ENCODE results near the gene CRIP1.
A peak's percentile ranks its signal among the peaks of the same experiment; 100 is the strongest.

CRIP1 gene

DNA sequence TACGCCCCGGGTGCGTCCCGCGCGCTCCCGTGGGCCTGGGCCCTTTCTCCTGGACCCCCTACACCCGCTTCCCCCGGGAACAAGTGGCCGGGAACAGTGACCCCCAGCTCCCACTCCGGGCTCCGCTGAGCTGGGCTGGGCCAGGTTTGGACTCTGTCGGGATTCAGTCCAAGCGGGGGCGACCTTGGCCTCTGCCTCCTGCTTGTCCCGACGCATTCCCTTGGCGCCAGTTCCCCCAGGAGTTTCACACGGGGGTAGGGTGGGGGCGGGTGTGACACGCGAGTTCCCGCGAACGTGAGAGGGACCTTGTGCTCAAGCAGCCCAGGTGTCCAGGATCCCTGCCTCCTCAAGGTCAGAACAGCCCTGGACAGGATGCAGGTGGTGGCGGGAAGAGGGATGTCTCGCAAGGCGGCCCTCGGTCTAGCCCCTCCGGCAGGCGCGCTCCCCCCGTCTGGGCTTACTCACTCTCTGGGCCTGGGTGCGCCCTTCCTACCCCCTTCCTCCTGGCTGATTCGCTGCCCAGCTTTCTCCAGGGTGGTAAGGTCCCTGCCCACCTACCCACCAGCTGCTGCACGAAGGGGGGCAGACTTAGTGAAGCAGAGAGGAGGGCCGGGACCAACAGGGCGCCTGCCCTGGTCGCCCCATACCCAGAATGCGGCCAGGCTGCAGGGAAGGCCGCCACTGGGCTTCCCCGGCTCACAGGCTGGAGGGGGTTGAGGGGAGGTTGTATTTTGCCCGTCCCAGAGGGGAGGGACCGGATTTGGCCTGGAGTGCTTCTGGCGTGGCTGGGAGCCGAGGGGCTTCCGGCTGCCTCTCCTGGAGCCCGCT is 11.2 kb upstream of the CRIP1 start:
- H3K9ac ChIP-seq: no peak overlapping the region
- H2AFZ ChIP-seq: peak overlapping the region; percentile 62
- H3K4me3 ChIP-seq (ENCODE audit: low read depth, low read length): peak overlapping the region; percentile 52
- H3K4me1 ChIP-seq: peaks cover 14% of the 10 kb centered on the region
- TF ChIP-seq CTCF (IDR thresholded peaks at IDR 0.05): no peak
- H3K9me3 ChIP-seq (ENCODE audit: control insufficient read depth, low read length): no peaks in the 10 kb centered on the region
- no peaks in the 10 kb centered on the region for H3K36me3 ChIP-seq (ENCODE audit: control insufficient read depth, insufficient read depth, low read length)
- H3K27ac ChIP-seq: peak overlapping the region; percentile 75
- peak overlapping the region; percentile 89 for H3K4me2 ChIP-seq (ENCODE audit: low read length)
- H3K27me3 ChIP-seq (ENCODE audit: control insufficient read depth, insufficient read depth, low read length): no peaks in the 10 kb centered on the region
- H3K79me2 ChIP-seq: no peaks in the 10 kb centered on the region

DNA sequence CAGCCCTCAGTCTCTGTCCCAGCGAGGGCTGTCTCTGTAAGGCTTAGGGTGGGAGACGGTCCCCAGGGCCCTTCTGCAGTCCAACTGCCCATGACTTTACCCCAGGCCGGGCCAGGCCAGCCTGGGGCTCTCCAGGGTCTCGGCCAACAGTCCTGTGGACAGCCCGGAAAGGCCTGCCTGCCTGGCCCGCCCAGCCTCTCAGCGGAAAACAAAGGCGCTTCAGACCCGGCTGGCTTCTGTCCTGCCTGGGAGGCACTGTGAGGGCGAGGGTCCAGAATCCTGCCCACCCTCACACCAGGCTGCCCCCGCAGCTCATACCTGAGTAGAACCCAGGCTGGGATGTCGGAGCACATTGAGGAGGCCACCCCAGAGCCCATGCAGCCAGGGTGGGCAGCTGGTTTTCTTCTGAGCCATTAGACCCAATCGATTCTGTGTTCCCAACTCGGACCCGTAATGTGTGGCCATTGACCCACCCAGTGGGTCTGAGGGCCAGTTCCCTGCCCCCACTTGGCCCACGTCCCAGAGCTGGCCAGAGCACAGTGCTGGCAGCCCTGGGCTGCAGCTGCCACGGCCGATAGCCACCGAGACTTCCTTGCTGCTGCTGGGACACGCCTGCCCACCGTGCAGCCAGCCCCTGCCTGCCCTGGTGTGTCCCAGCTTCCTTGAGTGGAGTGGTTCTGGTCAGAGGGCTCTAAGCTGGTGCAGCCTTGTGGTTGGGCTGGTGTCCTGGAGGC is 10.4 kb upstream of the CRIP1 start:
- Histone ChIP-seq H2AFZ (no peak overlapping the region), H3K9me3 (ENCODE audit: control insufficient read depth, low read length) (no peaks in the 10 kb centered on the region), H3K27ac (peak overlapping the region; percentile 75), H3K9ac (no peak overlapping the region), H3K4me1 (peaks cover 20% of the 10 kb centered on the region), H3K4me3 (ENCODE audit: low read depth, low read length) (peak overlapping the region; percentile 52), H3K27me3 (ENCODE audit: control insufficient read depth, insufficient read depth, low read length) (no peaks in the 10 kb centered on the region), H3K36me3 (ENCODE audit: control insufficient read depth, insufficient read depth, low read length) (no peaks in the 10 kb centered on the region), H3K79me2 (no peaks in the 10 kb centered on the region), H3K4me2 (ENCODE audit: low read length) (peak overlapping the region; percentile 57)
- TF ChIP-seq CTCF (IDR thresholded peaks at IDR 0.05): no peak

GRCh38 chr14:105476831-105477659 is 9.6 kb upstream of the CRIP1 start:
- Histone ChIP-seq H3K4me1 (peaks cover 22% of the 10 kb centered on the region), H3K4me2 (ENCODE audit: low read length) (peak overlapping the region; percentile 57), H3K4me3 (ENCODE audit: low read depth, low read length) (peak overlapping the region; percentile 30), H3K36me3 (ENCODE audit: control insufficient read depth, insufficient read depth, low read length) (no peaks in the 10 kb centered on the region), H3K9ac (no peak overlapping the region), H3K79me2 (no peaks in the 10 kb centered on the region), H3K27me3 (ENCODE audit: control insufficient read depth, insufficient read depth, low read length) (no peaks in the 10 kb centered on the region), H2AFZ (no peak overlapping the region), H3K27ac (peak overlapping the region; percentile 75), H3K9me3 (ENCODE audit: control insufficient read depth, low read length) (no peaks in the 10 kb centered on the region)
- no peak for TF ChIP-seq CTCF (IDR thresholded peaks at IDR 0.05)

DNA sequence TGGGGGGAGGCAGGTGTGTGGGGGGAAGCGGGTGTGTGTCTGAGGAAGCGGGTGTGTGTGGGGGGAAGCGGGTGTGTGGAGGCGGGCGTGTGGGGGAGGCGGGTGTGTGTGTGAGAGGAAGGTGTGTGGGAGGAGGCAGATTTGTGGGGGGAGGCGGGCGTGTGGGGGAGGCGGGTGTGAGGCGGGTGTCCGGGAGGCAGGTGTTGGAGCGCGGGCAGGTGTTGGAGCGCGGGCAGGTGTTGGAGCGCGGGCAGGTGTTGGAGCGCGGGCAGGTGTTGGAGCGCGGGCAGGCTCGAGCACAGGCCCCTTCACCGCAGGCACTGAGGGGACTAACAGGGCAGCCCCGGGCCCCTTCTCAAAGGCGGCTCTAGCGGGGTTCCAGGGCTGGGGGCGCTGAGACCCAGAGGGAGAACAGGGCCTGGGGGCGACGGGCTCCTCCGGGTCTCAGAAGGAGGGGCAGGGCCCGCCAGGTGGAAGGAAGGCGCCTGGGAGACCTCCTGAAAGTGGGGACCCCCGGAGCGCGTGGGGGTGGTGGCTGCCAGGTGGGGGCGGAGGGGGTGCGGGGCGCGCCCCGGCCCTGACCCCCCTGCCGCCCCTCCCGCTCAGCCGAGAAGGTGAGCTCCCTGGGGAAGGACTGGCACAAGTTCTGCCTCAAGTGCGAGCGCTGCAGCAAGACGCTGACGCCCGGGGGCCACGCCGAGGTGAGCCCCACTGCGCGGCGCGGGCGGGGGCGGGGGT is 8.9 kb upstream of the CRIP1 start:
- peaks cover 25% of the 10 kb centered on the region for H3K4me1 ChIP-seq
- no peak for TF ChIP-seq CTCF (IDR thresholded peaks at IDR 0.05)
- no peak overlapping the region for H3K4me2 ChIP-seq (ENCODE audit: low read length)
- H3K36me3 ChIP-seq (ENCODE audit: control insufficient read depth, insufficient read depth, low read length): no peaks in the 10 kb centered on the region
- H3K9ac ChIP-seq: no peak overlapping the region
- H3K27ac ChIP-seq: peak overlapping the region; percentile 75
- no peak overlapping the region for H3K4me3 ChIP-seq (ENCODE audit: low read depth, low read length)
- no peaks in the 10 kb centered on the region for H3K9me3 ChIP-seq (ENCODE audit: control insufficient read depth, low read length)
- no peak overlapping the region for H2AFZ ChIP-seq
- H3K79me2 ChIP-seq: no peaks in the 10 kb centered on the region
- H3K27me3 ChIP-seq (ENCODE audit: control insufficient read depth, insufficient read depth, low read length): no peaks in the 10 kb centered on the region
